Endothelial cell of umbilical vein (primary cell): ENCODE results near the gene TMEM82. TPM values are rescaled to one million over a fixed set of nuclear protein-coding genes. Genes with fewer than 3 reads are reported as not detected.

Experiments
- BruUV-seq: library from RNA; stranded (reverse); fragments of 400-500 nt; replicated peaks from 2 replicates; lab custom pipeline; 2021; lab: Mats Ljungman, UMichigan
- CTCF ChIA-PET: fragments of 300-600, 350-600 bp; sonication (Branson Sonifier 250); formaldehyde crosslinking; loops from one replicate; lab custom pipeline; 2021; ENCODE audit warnings: antibody characterized with exemption, inconsistent platforms; lab: Charles Lee
- POLR2A ChIA-PET: fragments of 300-600, 350-600 bp; sonication (Branson Sonifier 250); formaldehyde crosslinking; loops from one replicate; lab custom pipeline; 2021; ENCODE audit warnings: antibody characterized with exemption, inconsistent platforms; lab: Charles Lee
- DNase-seq: peaks from one replicate; pipeline ENCODE4 v3.0.0-alpha.2; 2011; ENCODE audit warnings: low read depth, low spot score
- FAIRE-seq: peaks from 2 replicates; lab custom pipeline; 2011; peaks lifted over from hg19 to GRCh38; lab: Jason Lieb, UNC
- H2AFZ ChIP-seq: 2 replicates; pipeline ENCODE4 v1.6.0; 2012; ENCODE audit warnings: low read depth, low read length, control low read depth, inconsistent platforms
- H3K27ac ChIP-seq: 2 replicates; pipeline ENCODE4 v1.5.1; 2011; ENCODE audit warnings: low read depth, mild to moderate bottlenecking, control low read depth, low read length, moderate library complexity; ENCODE audit not compliant: insufficient read depth
- H3K27me3 ChIP-seq, 2 experiments: 2 replicates each; pipeline versions ENCODE4 v1.6.0 to v1.6.1; 2011; ENCODE audit warnings: low read length in 2 of 2, mixed read lengths in 1 of 2; ENCODE audit not compliant: control insufficient read depth in 2 of 2, insufficient read depth in 2 of 2
- H3K36me3 ChIP-seq, 2 experiments: 2 replicates in 1 of 2; 3 replicates in 1 of 2; pipeline ENCODE4 v1.5.1; 2011; ENCODE audit warnings: low read length in 2 of 2, mild to moderate bottlenecking in 1 of 2, moderate library complexity in 1 of 2; ENCODE audit not compliant: control insufficient read depth in 2 of 2, insufficient read depth in 2 of 2; ENCODE audit errors: extremely low read depth in 1 of 2
- H3K4me1 ChIP-seq: 3 replicates; pipeline ENCODE4 v1.5.1; 2011; ENCODE audit warnings: mild to moderate bottlenecking, low read length; ENCODE audit not compliant: control insufficient read depth, insufficient read depth; ENCODE audit errors: extremely low read depth
- H3K4me2 ChIP-seq: 2 replicates; pipeline ENCODE4 v1.6.1; 2011; ENCODE audit warnings: low read length, control low read depth, mixed read lengths; ENCODE audit not compliant: insufficient read depth
- H3K4me3 ChIP-seq, 3 experiments: fragments of 200-600 bp in 1 of 3; sonication (generic), shearing (Covaris generic) in 1 of 3; replicated peaks in 1 of 3; 2 replicates each; pipeline ENCODE4 v1.5.1; 2011 to 2016; ENCODE audit warnings: control low read depth in 3 of 3, low read length in 3 of 3, mild to moderate bottlenecking in 2 of 3, inconsistent platforms in 1 of 3, low read depth in 1 of 3, moderate library complexity in 1 of 3; ENCODE audit not compliant: insufficient read depth in 1 of 3
- H3K79me2 ChIP-seq: 2 replicates; pipeline ENCODE4 v1.6.0; 2012; ENCODE audit warnings: low read length, inconsistent platforms; ENCODE audit not compliant: control insufficient read depth, insufficient read depth
- H3K9ac ChIP-seq: replicated peaks from 2 replicates; pipeline ENCODE3; 2011; ENCODE audit warnings: low read length, control low read depth; ENCODE audit not compliant: insufficient read depth; ENCODE audit errors: extremely low read depth
- H3K9me1 ChIP-seq: replicated peaks from 3 replicates; pipeline ENCODE4 v1.6.0; 2011; ENCODE audit warnings: mild to moderate bottlenecking, low read length; ENCODE audit not compliant: control insufficient read depth, insufficient read depth; ENCODE audit errors: extremely low read depth
- H3K9me3 ChIP-seq: replicated peaks from 2 replicates; pipeline ENCODE4 v1.5.1; 2012; ENCODE audit warnings: low read length, inconsistent platforms; ENCODE audit not compliant: control insufficient read depth, insufficient read depth
- H4K20me1 ChIP-seq: replicated peaks from 2 replicates; pipeline ENCODE3; 2011; ENCODE audit warnings: mild to moderate bottlenecking, low read length; ENCODE audit not compliant: control insufficient read depth, insufficient read depth; ENCODE audit errors: extremely low read depth
- EZH2 ChIP-seq: IDR thresholded peaks from 2 replicates; pipeline ENCODE4 v1.6.1; 2012; ENCODE audit warnings: borderline replicate concordance, low read depth, mild to moderate bottlenecking, moderate library complexity, low read length, inconsistent platforms; ENCODE audit not compliant: severe bottlenecking
- FOS ChIP-seq: IDR thresholded peaks from 2 replicates; pipeline ENCODE4 v1.6.1; 2011; ENCODE audit warnings: mild to moderate bottlenecking, low read length, moderate library complexity, borderline replicate concordance; ENCODE audit not compliant: insufficient read depth
- GATA2 ChIP-seq: IDR thresholded peaks from 2 replicates; pipeline ENCODE4 v1.7.0; 2011; ENCODE audit warnings: low read depth, mild to moderate bottlenecking, moderate library complexity, mixed read lengths, low read length; ENCODE audit not compliant: insufficient read length, insufficient read depth
- JUN ChIP-seq: IDR thresholded peaks from 2 replicates; pipeline ENCODE4 v1.6.1; 2011; ENCODE audit warnings: borderline replicate concordance, low read depth; ENCODE audit not compliant: insufficient read length, insufficient read depth
- MAX ChIP-seq: IDR thresholded peaks from 2 replicates; pipeline ENCODE4 v1.6.1; 2011; ENCODE audit not compliant: insufficient read depth, insufficient read length
- MYC ChIP-seq: IDR thresholded peaks from one replicate; pipeline ENCODE4 v1.6.1; 2011; ENCODE audit warnings: mild to moderate bottlenecking, low read depth, low read length
- POLR2A ChIP-seq: IDR thresholded peaks from 2 replicates; pipeline ENCODE4 v1.6.1; 2012; ENCODE audit warnings: low read depth, mild to moderate bottlenecking, control low read depth, low read length
- POLR2AphosphoS5 ChIP-seq: IDR thresholded peaks from 2 replicates; pipeline ENCODE4 v1.6.1; 2012; ENCODE audit warnings: low read depth, mild to moderate bottlenecking, control low read depth, low read length, moderate library complexity; ENCODE audit not compliant: insufficient read depth
- dilution Hi-C: fragments of 300-500 bp; cut with MboI; formaldehyde crosslinking; loops from one replicate; pipeline ENCODE4 v1.15.0; 2019; ENCODE audit warnings: low sequenced_read_pairs; ENCODE audit not compliant: extremely low pct_ligation_motif_present
- intact Hi-C: fragments of 100-400 bp; cut with micrococcal nuclease; formaldehyde crosslinking; loops from one replicate; pipeline ENCODE4 v1.10.0; 2022
- polyA plus RNA-seq, 4 experiments: library from polyadenylated mRNA; depleted of rRNA in 3 of 4; stranded (reverse) in 3 of 4; unstranded in 1 of 4; fragments of >200 nt; gene quantifications; 2 replicates each; pipeline versions ENCODE4 v1.2.1 to v1.2.3, GENCODE V29; 2011 to 2012; ENCODE audit warnings: missing spikeins in 1 of 4
- total RNA-seq: library from RNA; stranded (reverse); gene quantifications from 2 replicates; pipeline ENCODE4 v1.2.3, GENCODE V29; 2021
- TF ChIP-seq, protein P1 (sequence below), 2 donors: IDR thresholded peaks; 1 replicate in 1 of 2; 2 replicates in 1 of 2; pipeline ENCODE4 v1.5.1; 2011; ENCODE audit warnings: low read length in 2 of 2, mild to moderate bottlenecking in 2 of 2, moderate library complexity in 2 of 2, control low read depth in 1 of 2, inconsistent platforms in 1 of 2, low read depth in 1 of 2; ENCODE audit not compliant: insufficient read depth in 1 of 2; ENCODE audit errors: extremely low read depth in 1 of 2

TMEM82 gene
- total and polyA plus RNA-seq, 2 donors (not counting 3 experiments of a cell fraction or from before 2014, with no cell fraction given): not detected

DNA sequence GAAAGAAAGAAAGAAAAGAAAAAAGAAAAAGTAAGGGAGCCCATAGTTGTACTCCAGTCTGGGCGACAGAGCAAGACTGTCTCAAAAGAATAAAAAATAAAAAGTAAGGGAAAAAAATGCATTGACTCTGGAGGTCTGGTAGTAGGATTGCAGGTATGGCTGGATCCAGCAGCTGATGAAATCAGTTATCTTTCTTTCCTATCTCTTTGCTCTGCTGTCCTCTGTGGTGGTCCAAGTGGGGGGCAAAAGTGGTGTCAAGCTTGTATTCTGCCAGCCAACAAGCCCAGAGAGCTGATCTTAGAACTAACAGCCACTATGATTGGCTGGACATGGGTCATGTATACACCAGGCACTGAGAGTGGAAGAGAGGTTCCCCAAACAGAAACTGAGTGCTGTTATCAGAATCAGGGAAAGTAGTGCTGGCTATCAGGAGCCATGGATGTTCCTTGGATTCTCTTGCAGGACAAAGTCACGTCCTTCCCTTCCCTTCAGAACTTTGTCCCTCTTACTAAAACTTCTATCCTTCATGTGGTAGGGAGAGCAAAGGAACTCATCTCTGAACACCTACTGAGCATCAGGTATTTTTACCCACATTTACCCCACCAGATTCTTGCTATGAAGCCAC, 12.8 kb downstream of the TMEM82 start:
- FAIRE-seq (peak; percentile 46), DNase-seq (no peak)
- dilution Hi-C loops (no loop called here), intact Hi-C loops (no loop called here)
- Histone ChIP-seq H3K36me3 (no peaks in the 10 kb centered on the region), H2AFZ (no peak overlapping the region), H3K4me3 (no peak overlapping the region), H3K9me3 (no peaks in the 10 kb centered on the region), H3K9me1 (no peaks in the 10 kb centered on the region), H3K4me2 (no peak overlapping the region), H3K79me2 (peaks cover 18% of the 10 kb centered on the region), H3K27ac (no peak overlapping the region), H3K4me1 (peaks cover 35% of the 10 kb centered on the region), H3K9ac (no peak overlapping the region), H4K20me1 (no peaks in the 10 kb centered on the region), H3K27me3 (no peaks in the 10 kb centered on the region)
- BruUV-seq: no TSS peak
- TF ChIP-seq MAX (no peak), MYC (no peak), POLR2AphosphoS5 (no peak), EZH2 (no peak), POLR2A (no peak), GATA2 (no peak), FOS (no peak), JUN (no peak)
- TF ChIP-seq, protein P1, sequence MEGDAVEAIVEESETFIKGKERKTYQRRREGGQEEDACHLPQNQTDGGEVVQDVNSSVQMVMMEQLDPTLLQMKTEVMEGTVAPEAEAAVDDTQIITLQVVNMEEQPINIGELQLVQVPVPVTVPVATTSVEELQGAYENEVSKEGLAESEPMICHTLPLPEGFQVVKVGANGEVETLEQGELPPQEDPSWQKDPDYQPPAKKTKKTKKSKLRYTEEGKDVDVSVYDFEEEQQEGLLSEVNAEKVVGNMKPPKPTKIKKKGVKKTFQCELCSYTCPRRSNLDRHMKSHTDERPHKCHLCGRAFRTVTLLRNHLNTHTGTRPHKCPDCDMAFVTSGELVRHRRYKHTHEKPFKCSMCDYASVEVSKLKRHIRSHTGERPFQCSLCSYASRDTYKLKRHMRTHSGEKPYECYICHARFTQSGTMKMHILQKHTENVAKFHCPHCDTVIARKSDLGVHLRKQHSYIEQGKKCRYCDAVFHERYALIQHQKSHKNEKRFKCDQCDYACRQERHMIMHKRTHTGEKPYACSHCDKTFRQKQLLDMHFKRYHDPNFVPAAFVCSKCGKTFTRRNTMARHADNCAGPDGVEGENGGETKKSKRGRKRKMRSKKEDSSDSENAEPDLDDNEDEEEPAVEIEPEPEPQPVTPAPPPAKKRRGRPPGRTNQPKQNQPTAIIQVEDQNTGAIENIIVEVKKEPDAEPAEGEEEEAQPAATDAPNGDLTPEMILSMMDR (IDR thresholded peaks at IDR 0.05; ENCODE audit: extremely low read depth in 1 of 2, insufficient read depth in 1 of 2, low read depth in 1 of 2, low read length in 2 of 2): no peak
- CTCF ChIA-PET: no interaction called here
- POLR2A ChIA-PET: interaction anchor here (0.6 kb wide), 1 partner anchor 320 kb away, joined by 5 read pairs; no protein-coding TSS in a partner anchor
